Sigmoid colon (tissue), 4 donors: ENCODE data around the gene ERCC3.

Source experiments
- CTCF ChIP-seq, 4 experiments: fragments of 450-650 bp in 3 of 4; fragments of 200-600 bp in 1 of 4; IDR thresholded peaks; one replicate each; pipeline ENCODE4 v1.5.1; 2016 to 2019; ENCODE audit warnings: antibody characterized with exemption in 4 of 4, mild to moderate bottlenecking in 3 of 4, moderate library complexity in 2 of 4
- EP300 ChIP-seq, 4 donors: sonication (generic); formaldehyde crosslinking; IDR thresholded peaks; one replicate each; pipeline ENCODE4 v1.6.1; 2017; ENCODE audit warnings: antibody characterized with exemption in 4 of 4
- POLR2A ChIP-seq, 2 donors: fragments of 450-650 bp; IDR thresholded peaks; one replicate each; pipeline ENCODE4 v1.6.1; 2016; ENCODE audit warnings: antibody characterized with exemption in 2 of 2, mild to moderate bottlenecking in 2 of 2, moderate library complexity in 2 of 2

DNA sequence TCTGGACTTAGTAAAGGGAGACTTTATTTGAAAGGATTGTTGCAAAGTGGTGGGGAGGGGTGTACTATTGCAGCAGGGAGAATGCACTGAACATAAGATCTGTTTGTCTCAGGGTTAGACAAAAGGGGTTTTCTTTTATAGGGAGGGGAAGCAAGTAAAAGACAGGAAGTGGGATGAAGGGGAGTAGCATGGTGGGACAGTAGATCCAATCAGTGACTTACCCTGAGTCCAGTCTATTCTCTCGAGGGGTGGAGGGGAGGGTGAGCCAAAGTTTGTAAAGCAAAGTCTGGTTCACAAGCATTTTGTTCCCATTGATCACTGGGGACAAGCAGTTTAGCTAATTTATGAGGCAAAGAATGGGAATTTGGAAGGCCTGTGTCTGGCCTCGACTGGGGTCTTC is 38.8 kb downstream of the ERCC3 start:
- TF ChIP-seq POLR2A (IDR thresholded peaks at IDR 0.05) (no peak), EP300 (IDR thresholded peaks at IDR 0.05) (no peak), CTCF (IDR thresholded peaks at IDR 0.05) (no peak)
